DOHH2 (cell line): ENCODE results near the gene BCL2A1.

Source experiments
- H3F3A ChIP-seq: fragments of 200-600 bp; sonication (generic), shearing (Covaris generic); 2 replicates; pipeline ENCODE4 v1.6.0; 2016; ENCODE audit warnings: antibody characterized with exemption, mild to moderate bottlenecking; ENCODE audit not compliant: control insufficient read depth, insufficient read depth
- H3K27ac ChIP-seq: fragments of 200-600 bp; sonication (generic); 2 replicates; pipeline ENCODE4 v1.5.1; 2014; ENCODE audit warnings: low read depth, mild to moderate bottlenecking, low read length, moderate library complexity
- H3K27me3 ChIP-seq: fragments of 200-600 bp; sonication (generic); 2 replicates; pipeline ENCODE4 v1.6.1; 2014; ENCODE audit warnings: mild to moderate bottlenecking, low read length, mixed read lengths; ENCODE audit not compliant: control insufficient read depth
- H3K36me3 ChIP-seq: fragments of 200-600 bp; sonication (generic); 2 replicates; pipeline ENCODE4 v1.6.1; 2014; ENCODE audit warnings: mild to moderate bottlenecking, low read length, moderate library complexity, mixed read lengths; ENCODE audit not compliant: control insufficient read depth
- H3K4me1 ChIP-seq: fragments of 200-600 bp; sonication (generic); 2 replicates; pipeline ENCODE4 v1.6.1; 2014; ENCODE audit warnings: mild to moderate bottlenecking, low read length, mixed read lengths; ENCODE audit not compliant: control insufficient read depth
- H3K4me2 ChIP-seq: fragments of 200-600 bp; sonication (generic); 2 replicates; pipeline ENCODE4 v1.6.0; 2014; ENCODE audit warnings: mild to moderate bottlenecking, low read length, moderate library complexity
- H3K4me3 ChIP-seq: fragments of 200-600 bp; sonication (generic); 2 replicates; pipeline ENCODE4 v1.5.1; 2014; ENCODE audit warnings: mild to moderate bottlenecking, low read length, mixed read lengths
- H3K79me2 ChIP-seq: fragments of 200-600 bp; sonication (generic); 2 replicates; pipeline ENCODE4 v1.6.1; 2014; ENCODE audit warnings: mild to moderate bottlenecking, low read length, mixed read lengths; ENCODE audit not compliant: control insufficient read depth
- H3K9me2 ChIP-seq: fragments of 200-600 bp; sonication (generic); replicated peaks from 2 replicates; pipeline ENCODE4 v1.6.1; 2014; ENCODE audit warnings: mild to moderate bottlenecking, low read length, mixed read lengths; ENCODE audit not compliant: control insufficient read depth
- H3K9me3 ChIP-seq: fragments of 200-600 bp; sonication (generic); 2 replicates; pipeline ENCODE4 v1.6.1; 2014; ENCODE audit warnings: antibody characterized with exemption, low read length, mixed read lengths; ENCODE audit not compliant: control insufficient read depth, insufficient read depth
- H4K20me1 ChIP-seq: fragments of 200-600 bp; sonication (generic); 2 replicates; pipeline ENCODE4 v1.6.0; 2014; ENCODE audit warnings: low read depth, mild to moderate bottlenecking, antibody characterized with exemption, low read length, moderate library complexity; ENCODE audit not compliant: control insufficient read depth, insufficient read depth
- CTCF ChIP-seq: fragments of 200-600 bp; sonication (generic); IDR thresholded peaks from one replicate; pipeline ENCODE4 v1.5.1; 2014; ENCODE audit warnings: antibody characterized with exemption, mild to moderate bottlenecking, low read depth, low read length; ENCODE audit not compliant: poor library complexity, severe bottlenecking
- EZH2phosphoT487 ChIP-seq: fragments of 200-600 bp; sonication (generic); IDR thresholded peaks from 2 replicates; pipeline ENCODE4 v1.6.1; 2017; ENCODE audit warnings: borderline replicate concordance, mild to moderate bottlenecking, antibody characterized with exemption, low read length, moderate library complexity, mixed read lengths

The BCL2A1 gene

GRCh38 chr15:79988448-79989117 lies 17.6 kb upstream of the BCL2A1 start:
- Histone ChIP-seq H3K27ac (no peak overlapping the region), H3K36me3 (no peaks in the 10 kb centered on the region)
- TF ChIP-seq CTCF: no peak
- no peak for TF ChIP-seq EZH2phosphoT487

GRCh38 chr15:79987969-79988368 lies 17.0 kb upstream of the BCL2A1 start:
- no peak for TF ChIP-seq CTCF
- no peak for TF ChIP-seq EZH2phosphoT487
- no peaks in the 10 kb centered on the region for H3K9me2 ChIP-seq
- H3F3A ChIP-seq: no peaks in the 10 kb centered on the region
- 0 out of 2 replicates have a peak, but pooled peaks cover 4% of the 10 kb centered on the region for H3K27me3 ChIP-seq
- no peaks in the 10 kb centered on the region for H3K36me3 ChIP-seq
- H4K20me1 ChIP-seq: no peaks in the 10 kb centered on the region
- H3K4me1 ChIP-seq: peaks cover 4% of the 10 kb centered on the region
- no peaks in the 10 kb centered on the region for H3K9me3 ChIP-seq
- no peak overlapping the region for H3K4me3 ChIP-seq
- H3K27ac ChIP-seq: no peak overlapping the region
- H3K79me2 ChIP-seq: no peaks in the 10 kb centered on the region
- no peak overlapping the region for H3K4me2 ChIP-seq

More at GRCh38 chr15:79988448-79989117, 17.6 kb upstream of the BCL2A1 start:
- 0 out of 2 replicates have a peak, but pooled peaks cover 4% of the 10 kb centered on the region for H3K27me3 ChIP-seq
- no peak overlapping the region for H3K4me2 ChIP-seq
- H3K79me2 ChIP-seq: no peaks in the 10 kb centered on the region
- H3K4me1 ChIP-seq: peaks cover 5% of the 10 kb centered on the region; the same call in 1 of the 2 replicates
- no peaks in the 10 kb centered on the region for H3K9me2 ChIP-seq
- H3F3A ChIP-seq: no peaks in the 10 kb centered on the region
- H4K20me1 ChIP-seq: no peaks in the 10 kb centered on the region
- H3K4me3 ChIP-seq: no peak overlapping the region
- H3K9me3 ChIP-seq: no peaks in the 10 kb centered on the region

- H3K27ac ChIP-seq: no peak overlapping the region
- no peaks in the 10 kb centered on the region for H3F3A ChIP-seq
- H3K27me3 ChIP-seq: 0 out of 2 replicates have a peak, but pooled peaks cover 4% of the 10 kb centered on the region
- H3K4me2 ChIP-seq: no peak overlapping the region
- no peaks in the 10 kb centered on the region for H4K20me1 ChIP-seq
- no peak overlapping the region for H3K4me3 ChIP-seq
- no peaks in the 10 kb centered on the region for H3K9me2 ChIP-seq
- no peaks in the 10 kb centered on the region for H3K9me3 ChIP-seq
- TF ChIP-seq CTCF (no peak), EZH2phosphoT487 (no peak)
- H3K79me2 ChIP-seq: no peaks in the 10 kb centered on the region
- no peaks in the 10 kb centered on the region for H3K36me3 ChIP-seq
- H3K4me1 ChIP-seq: peaks cover 5% of the 10 kb centered on the region
These were observed 16.6 kb upstream of the BCL2A1 start for GRCh38 chr15:79987569-79987955.
